Keratinocyte (primary cell): Measurements from ENCODE around the gene EPHB1. TPM values are rescaled to one million over a fixed set of nuclear protein-coding genes. Genes with fewer than 3 reads are reported as not detected.

Experiments
- DNase-seq: peaks from one replicate; pipeline ENCODE4 v3.0.0-alpha.2; 2011; ENCODE audit warnings: low read depth, missing footprints, low spot score
- FAIRE-seq: peaks from 2 replicates; lab custom pipeline; 2011; peaks lifted over from hg19 to GRCh38; lab: Jason Lieb, UNC
- H2AFZ ChIP-seq: 2 replicates; pipeline ENCODE4 v1.6.0; 2012; ENCODE audit warnings: low read length, control low read depth, inconsistent platforms; ENCODE audit not compliant: control insufficient read depth
- H3K27ac ChIP-seq: 2 replicates; pipeline ENCODE4 v1.5.1; 2011; ENCODE audit warnings: low read length; ENCODE audit not compliant: control insufficient read depth, insufficient read depth
- H3K27me3 ChIP-seq: 3 replicates; pipeline ENCODE4 v1.6.0; 2011; ENCODE audit warnings: low read length; ENCODE audit not compliant: control insufficient read depth, insufficient read depth; ENCODE audit errors: extremely low read depth
- H3K36me3 ChIP-seq, 2 experiments: 2 replicates in 1 of 2; 3 replicates in 1 of 2; pipeline ENCODE4 v1.5.1; 2011; ENCODE audit warnings: low read length in 2 of 2, mild to moderate bottlenecking in 1 of 2; ENCODE audit not compliant: control insufficient read depth in 2 of 2, insufficient read depth in 2 of 2; ENCODE audit errors: extremely low read depth in 1 of 2
- H3K4me1 ChIP-seq: 3 replicates; pipeline ENCODE4 v1.5.1; 2011; ENCODE audit warnings: low read length; ENCODE audit not compliant: control insufficient read depth, insufficient read depth; ENCODE audit errors: extremely low read depth
- H3K4me2 ChIP-seq: 3 replicates; pipeline ENCODE4 v1.6.0; 2011; ENCODE audit warnings: low read depth, low read length; ENCODE audit not compliant: control insufficient read depth, insufficient read depth; ENCODE audit errors: extremely low read depth
- H3K4me3 ChIP-seq, 3 experiments: fragments of 200-600 bp in 1 of 3; sonication (generic) in 1 of 3; 2 replicates in 2 of 3; 3 replicates in 1 of 3; pipeline ENCODE4 v1.5.1; 2011 to 2016; ENCODE audit warnings: low read length in 3 of 3, mild to moderate bottlenecking in 3 of 3, control low read depth in 2 of 3, inconsistent platforms in 1 of 3, low read depth in 1 of 3, mixed read lengths in 1 of 3, mixed run types in 1 of 3, moderate library complexity in 1 of 3; ENCODE audit not compliant: control insufficient read depth in 2 of 3, insufficient read depth in 2 of 3; ENCODE audit errors: extremely low read depth in 1 of 3
- H3K79me2 ChIP-seq: 2 replicates; pipeline ENCODE4 v1.6.0; 2012; ENCODE audit warnings: low read length; ENCODE audit not compliant: control insufficient read depth, insufficient read depth
- H3K9ac ChIP-seq: 3 replicates; pipeline ENCODE4 v1.6.0; 2011; ENCODE audit warnings: low read length; ENCODE audit not compliant: control insufficient read depth, insufficient read depth; ENCODE audit errors: extremely low read depth
- H3K9me1 ChIP-seq: 3 replicates; pipeline ENCODE4 v1.6.0; 2011; ENCODE audit warnings: low read length; ENCODE audit not compliant: control insufficient read depth, insufficient read depth; ENCODE audit errors: extremely low read depth
- H3K9me3 ChIP-seq: 2 replicates; pipeline ENCODE4 v1.5.1; 2012; ENCODE audit warnings: low read depth, low read length; ENCODE audit not compliant: control insufficient read depth
- H4K20me1 ChIP-seq: 3 replicates; pipeline ENCODE4 v1.6.0; 2011; ENCODE audit warnings: low read length; ENCODE audit not compliant: control insufficient read depth, insufficient read depth; ENCODE audit errors: extremely low read depth
- EZH2 ChIP-seq: IDR thresholded peaks from one replicate; pipeline ENCODE4 v1.6.1; 2012; ENCODE audit warnings: inconsistent platforms, mild to moderate bottlenecking, low read length, moderate library complexity
- dilution Hi-C: fragments of 300-500 bp; cut with MboI; formaldehyde crosslinking; loops from one replicate; pipeline ENCODE4 v1.7.0; 2020; ENCODE audit warnings: low sequenced_read_pairs; ENCODE audit not compliant: extremely low pct_ligation_motif_present
- polyA plus RNA-seq, 5 experiments: library from polyadenylated mRNA; depleted of rRNA in 3 of 5; stranded (reverse) in 3 of 5; stranded (forward) in 1 of 5; unstranded in 1 of 5; fragments of >200 nt; gene quantifications; 1 replicate in 1 of 5; 2 replicates in 3 of 5; 3 replicates in 1 of 5; pipeline versions ENCODE4 v1.2.1 to v1.2.3, GENCODE V29; 2011 to 2012; ENCODE audit warnings: missing spikeins in 2 of 5, low read depth in 1 of 5, low replicate concordance in 1 of 5
- TF ChIP-seq, protein P1 (sequence below), 3 experiments: IDR thresholded peaks in 1 of 3; conservative IDR thresholded peaks in 1 of 3; optimal IDR thresholded peaks in 1 of 3; 2 replicates in 2 of 3; 3 replicates in 1 of 3; pipeline versions ENCODE3 to v1.5.1; 2011; ENCODE audit warnings: low read length in 3 of 3, mild to moderate bottlenecking in 3 of 3, moderate library complexity in 2 of 3, control low read depth in 1 of 3, inconsistent platforms in 1 of 3; ENCODE audit not compliant: insufficient read depth in 2 of 3; ENCODE audit errors: extremely low read depth in 1 of 3

EPHB1 gene
- polyA plus RNA-seq, 1 donor (not counting 4 experiments of a cell fraction or from before 2014, with no cell fraction given), result 0.01 TPM

DNA sequence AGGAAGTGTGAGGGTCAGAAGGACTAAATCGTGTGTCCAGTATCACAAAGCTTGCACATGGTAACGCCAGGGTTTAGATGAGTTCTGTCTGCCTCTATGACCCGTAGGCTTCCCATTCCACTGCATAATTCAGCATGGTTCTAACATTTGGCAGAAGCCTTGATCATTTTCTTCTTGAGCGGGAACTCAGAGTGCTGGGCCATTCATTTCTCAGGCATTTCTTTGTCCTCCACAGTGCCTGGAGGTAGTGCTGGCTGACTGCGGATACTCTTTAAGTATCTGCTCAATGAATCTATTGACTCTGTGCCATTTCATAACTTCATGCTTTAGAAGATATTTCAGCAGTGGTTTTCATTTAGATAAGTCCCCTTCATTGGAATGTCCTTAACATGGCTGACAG lies 370.2 kb downstream of the EPHB1 start:
- H3K4me3 ChIP-seq, result no peak overlapping the region
- H3K9me1 ChIP-seq, result no peaks in the 10 kb centered on the region
- no peak overlapping the region for H3K9ac ChIP-seq
- no peaks in the 10 kb centered on the region for H3K79me2 ChIP-seq
- no peaks in the 10 kb centered on the region for H3K4me1 ChIP-seq
- H4K20me1 ChIP-seq, result no peaks in the 10 kb centered on the region
- no peaks in the 10 kb centered on the region for H3K36me3 ChIP-seq
- no peak for FAIRE-seq
- H3K27ac ChIP-seq, result no peak overlapping the region
- TF ChIP-seq, protein P1, sequence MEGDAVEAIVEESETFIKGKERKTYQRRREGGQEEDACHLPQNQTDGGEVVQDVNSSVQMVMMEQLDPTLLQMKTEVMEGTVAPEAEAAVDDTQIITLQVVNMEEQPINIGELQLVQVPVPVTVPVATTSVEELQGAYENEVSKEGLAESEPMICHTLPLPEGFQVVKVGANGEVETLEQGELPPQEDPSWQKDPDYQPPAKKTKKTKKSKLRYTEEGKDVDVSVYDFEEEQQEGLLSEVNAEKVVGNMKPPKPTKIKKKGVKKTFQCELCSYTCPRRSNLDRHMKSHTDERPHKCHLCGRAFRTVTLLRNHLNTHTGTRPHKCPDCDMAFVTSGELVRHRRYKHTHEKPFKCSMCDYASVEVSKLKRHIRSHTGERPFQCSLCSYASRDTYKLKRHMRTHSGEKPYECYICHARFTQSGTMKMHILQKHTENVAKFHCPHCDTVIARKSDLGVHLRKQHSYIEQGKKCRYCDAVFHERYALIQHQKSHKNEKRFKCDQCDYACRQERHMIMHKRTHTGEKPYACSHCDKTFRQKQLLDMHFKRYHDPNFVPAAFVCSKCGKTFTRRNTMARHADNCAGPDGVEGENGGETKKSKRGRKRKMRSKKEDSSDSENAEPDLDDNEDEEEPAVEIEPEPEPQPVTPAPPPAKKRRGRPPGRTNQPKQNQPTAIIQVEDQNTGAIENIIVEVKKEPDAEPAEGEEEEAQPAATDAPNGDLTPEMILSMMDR (optimal IDR thresholded peaks at IDR 0.05 in 1 of 3, IDR thresholded peaks at IDR 0.05 in 1 of 3, conservative IDR thresholded peaks at IDR 0.05 in 1 of 3; ENCODE audit: extremely low read depth in 1 of 3, insufficient read depth in 2 of 3, low read length in 3 of 3), result no peak
- no peak for TF ChIP-seq EZH2
- H2AFZ ChIP-seq, result no peak overlapping the region
- no peaks in the 10 kb centered on the region for H3K9me3 ChIP-seq
- DNase-seq, result no peak
- no peaks in the 10 kb centered on the region for H3K27me3 ChIP-seq
- dilution Hi-C loops, result no loop called here
- H3K4me2 ChIP-seq, result no peak overlapping the region

DNA sequence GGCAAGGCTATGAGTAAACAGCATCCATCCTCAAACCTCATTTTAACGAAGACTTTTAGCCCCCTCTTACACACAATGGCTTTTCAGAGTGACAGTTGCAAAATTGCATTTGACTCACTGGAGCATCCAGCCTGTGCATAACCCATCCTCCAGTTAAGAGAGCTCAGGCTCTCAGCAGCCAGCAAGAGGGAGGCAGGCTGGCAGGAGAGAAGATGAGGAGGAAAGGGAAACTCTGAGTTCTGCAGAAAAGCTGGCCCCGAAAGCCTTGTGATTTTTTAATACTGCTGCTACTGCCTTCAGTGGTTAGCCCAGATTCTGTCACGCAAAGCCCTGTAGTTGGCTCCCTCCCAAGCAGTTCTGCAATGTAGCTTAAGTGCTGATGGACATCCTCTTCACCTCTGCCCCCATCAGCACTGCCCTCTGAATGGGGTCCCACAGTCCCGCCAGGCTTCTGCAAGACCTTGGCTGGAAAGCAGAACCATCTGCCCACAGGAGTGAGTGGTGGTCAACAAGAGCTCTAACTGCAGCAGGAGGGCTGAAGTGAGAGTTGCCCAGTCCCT lies 371.3 kb downstream of the EPHB1 start:
- Histone ChIP-seq H3K27me3 (no peaks in the 10 kb centered on the region), H3K27ac (no peak overlapping the region), H4K20me1 (no peaks in the 10 kb centered on the region), H3K9me3 (no peaks in the 10 kb centered on the region), H3K79me2 (no peaks in the 10 kb centered on the region), H2AFZ (no peak overlapping the region), H3K4me1 (no peaks in the 10 kb centered on the region), H3K4me3 (no peak overlapping the region), H3K36me3 (no peaks in the 10 kb centered on the region), H3K4me2 (no peak overlapping the region), H3K9me1 (no peaks in the 10 kb centered on the region), H3K9ac (no peak overlapping the region)
- no peak for FAIRE-seq
- no peak for DNase-seq
- dilution Hi-C loops, result no loop called here
- TF ChIP-seq, protein P1 (optimal IDR thresholded peaks at IDR 0.05 in 1 of 3, IDR thresholded peaks at IDR 0.05 in 1 of 3, conservative IDR thresholded peaks at IDR 0.05 in 1 of 3; ENCODE audit: extremely low read depth in 1 of 3, insufficient read depth in 2 of 3, low read length in 3 of 3), result no peak
- no peak for TF ChIP-seq EZH2
